HG03025 (cell line): ENCODE measurements around the gene KLK6.

ENCODE experiments used
- ATAC-seq: cut with Tn5 transposase; IDR thresholded peaks from one replicate; pipeline ENCODE4 v1.9.1; 2021; ENCODE audit warnings: mild to moderate bottlenecking, moderate library complexity; ENCODE audit not compliant: unreplicated experiment, low FRiP score

The KLK6 gene

DNA sequence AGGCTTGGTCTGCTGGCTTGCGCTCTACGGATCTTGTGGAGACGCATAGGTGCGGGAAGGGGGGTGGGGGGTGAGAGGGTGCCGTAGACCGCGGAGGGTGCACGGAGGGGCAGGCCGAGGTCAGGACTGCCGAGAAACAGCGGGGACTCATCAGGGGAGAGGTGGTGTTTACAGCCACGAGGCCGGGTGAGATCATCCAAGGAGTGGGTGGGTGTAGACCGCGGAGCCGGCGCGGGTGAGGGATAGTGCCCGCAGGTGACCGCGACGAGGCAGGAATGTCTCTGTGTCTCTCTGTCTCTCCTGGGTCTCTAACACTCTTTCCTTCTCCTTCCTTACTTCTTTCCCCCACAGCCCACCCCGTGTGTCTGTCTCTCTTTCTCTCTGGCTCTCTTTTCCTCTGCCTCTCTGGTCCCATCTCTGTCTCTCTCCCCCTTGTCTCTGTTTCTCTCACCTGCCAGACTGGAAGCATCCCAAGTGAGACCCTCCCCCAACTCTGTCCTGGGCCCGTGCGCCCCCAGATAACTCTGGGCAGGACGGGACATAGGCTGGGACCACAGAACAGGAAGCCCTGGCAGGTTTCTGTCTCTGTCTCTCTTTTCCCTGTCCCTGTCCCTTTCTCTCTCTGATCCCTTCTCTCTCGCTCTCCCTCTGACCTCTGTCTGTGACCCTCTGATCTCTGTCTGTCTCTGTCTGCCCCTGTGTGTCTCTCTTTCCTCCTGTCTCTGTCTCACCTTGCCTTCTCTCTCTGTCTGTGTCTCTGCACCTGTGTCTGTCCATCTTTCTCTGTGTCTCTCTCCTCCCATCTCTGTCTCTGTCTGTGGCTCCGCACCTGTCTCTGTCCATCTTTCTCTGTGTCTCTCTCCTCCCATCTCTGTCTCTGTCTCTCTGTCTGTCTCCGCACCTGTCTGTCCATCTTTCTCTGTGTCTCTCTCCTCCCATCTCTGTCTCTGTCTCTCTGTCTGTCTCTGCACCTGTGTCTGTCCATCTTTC, 56.4 kb downstream of the KLK6 start:
- no peak for ATAC-seq

DNA sequence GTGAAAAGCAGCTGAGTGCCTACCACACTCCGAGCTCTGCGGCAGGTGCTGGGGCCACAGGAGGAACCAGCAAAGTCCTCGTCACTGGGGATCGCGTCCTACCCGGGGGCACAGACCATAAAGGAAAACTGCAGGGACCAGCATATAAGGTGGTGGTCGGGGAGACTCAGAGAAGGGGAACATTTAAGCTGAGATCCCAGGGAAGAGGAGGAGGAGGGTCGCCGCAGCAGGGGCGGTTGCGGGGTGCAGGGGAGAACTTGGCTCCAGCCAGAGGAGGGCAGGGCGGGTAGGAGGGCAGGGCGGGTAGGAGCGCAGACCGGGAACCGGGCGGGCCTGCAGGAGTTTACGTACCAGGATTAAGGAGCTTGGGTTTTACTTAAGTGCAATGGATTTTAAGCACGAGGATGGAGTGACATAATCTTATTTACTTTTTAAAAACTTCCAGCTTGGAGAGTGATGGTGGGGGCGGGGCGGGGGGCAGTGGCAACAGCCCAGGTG, 57.2 kb downstream of the KLK6 start:
- no peak for ATAC-seq

DNA sequence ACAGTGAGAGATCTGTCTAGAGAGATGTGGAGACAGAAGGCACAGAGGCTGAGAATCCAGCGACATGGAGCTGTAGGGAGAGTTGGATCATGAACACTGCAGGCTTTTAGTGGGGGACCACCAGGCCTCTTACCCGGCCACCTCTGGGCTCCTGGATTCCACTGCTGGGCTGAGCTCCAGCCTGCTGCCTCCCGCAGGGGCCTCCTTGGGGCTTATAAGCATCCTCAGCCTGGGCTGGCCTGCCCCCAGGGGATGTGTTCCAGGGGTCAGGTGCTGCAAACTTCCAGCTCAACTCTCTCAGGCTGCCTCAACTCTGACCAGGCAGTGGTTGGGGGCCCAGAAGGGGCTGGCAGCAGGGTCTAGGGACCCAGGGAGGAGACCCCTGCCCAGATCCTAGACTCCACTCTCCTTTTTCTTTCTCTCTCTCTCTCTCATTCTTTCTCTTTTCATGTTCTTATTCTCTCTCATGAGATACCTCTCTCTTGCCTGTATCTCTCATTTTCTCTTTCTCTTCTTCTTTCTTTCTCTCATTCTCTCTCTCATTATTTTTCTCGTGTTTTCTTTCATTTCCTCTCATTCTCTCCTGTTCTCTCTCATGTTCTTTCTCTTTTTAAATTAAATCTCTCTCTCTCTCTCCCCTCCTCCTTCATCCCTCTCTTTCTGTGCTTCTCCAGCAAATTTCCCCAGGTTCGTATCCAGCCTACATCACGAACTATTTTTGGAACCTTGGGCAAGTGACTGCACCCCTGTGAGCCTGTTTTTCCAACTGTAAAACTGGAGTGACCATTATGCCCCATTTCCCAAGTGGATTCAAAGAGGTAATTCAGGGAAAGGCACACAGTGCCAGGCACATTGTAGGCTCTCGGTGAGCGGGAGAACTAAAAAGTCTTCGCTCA, 57.9 kb downstream of the KLK6 start, which contains the start of gene KLK4:
TSS of gene KLK4 (minus strand) at position 190 of the 896 bp plus-strand sequence. CDS start 657 bp downstream, outside the sequence.
- ATAC-seq, result no peak

DNA sequence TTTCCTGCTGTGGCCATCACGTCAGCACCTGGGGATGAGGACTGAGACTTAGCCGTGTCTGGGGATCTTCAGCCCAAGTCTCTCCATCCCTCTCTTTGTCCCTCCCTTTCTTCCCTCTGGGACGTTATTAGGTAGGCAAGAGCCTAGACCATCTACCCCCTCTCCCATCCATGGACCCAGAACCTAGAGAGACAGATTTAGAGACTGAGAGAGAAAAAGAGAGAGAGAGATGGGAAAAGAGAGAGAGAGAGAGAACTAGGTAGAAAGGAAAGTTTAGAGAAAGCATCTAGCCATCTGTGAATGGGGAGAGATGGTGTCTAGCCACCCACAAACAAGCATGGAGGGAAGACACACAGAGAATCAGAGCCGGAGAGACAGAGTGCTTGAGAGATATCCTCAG, 58.7 kb downstream of the KLK6 start:
- no peak for ATAC-seq

DNA sequence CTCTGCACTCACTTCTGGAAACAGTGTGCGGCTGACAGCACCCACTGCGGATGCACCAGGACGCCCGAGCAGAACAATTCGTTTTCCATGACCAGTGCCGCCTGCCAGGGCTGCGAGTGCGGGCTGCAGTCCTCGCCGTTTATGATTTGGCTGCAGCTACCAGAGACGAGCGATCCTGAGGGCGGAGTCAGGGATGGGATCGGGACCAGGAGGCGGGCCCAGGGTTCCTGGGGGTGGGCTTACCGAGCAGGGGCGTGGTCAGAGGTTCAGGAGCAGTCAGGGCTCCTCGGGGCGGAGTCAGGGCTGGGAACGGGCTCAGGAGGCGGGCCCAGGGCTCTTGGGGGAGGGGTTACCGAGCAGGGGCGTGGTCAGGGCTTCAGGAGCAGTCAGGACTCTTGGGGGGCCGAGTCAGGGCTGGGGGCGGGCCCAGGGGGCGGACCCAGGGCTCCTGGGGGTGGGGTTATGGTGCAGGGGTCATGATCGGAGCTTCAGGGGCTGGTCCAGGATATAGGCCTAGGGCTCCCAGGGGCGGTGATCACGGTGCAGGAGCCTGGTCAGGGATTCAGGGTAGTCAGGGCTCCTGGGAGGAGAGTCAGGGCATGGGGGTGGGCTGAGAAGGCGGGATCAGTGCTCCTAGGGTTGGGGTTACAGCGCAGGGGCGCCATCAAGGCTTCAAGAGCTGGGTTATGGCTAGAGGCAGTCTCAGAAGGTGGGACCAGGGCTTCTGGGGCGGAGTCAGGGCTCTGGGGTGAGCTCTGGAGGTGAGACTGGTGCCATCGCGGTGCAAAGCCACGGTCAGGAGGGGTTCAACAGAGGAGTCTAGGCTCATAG, 59.9 kb downstream of the KLK6 start:
- ATAC-seq, result no peak
